Measurements from ENCODE around the gene UHRF1. TPM values are rescaled to one million over a fixed set of nuclear protein-coding genes. Genes with fewer than 3 reads are reported as not detected.

UHRF1 gene
- total and polyA plus RNA-seq, 2 of the 13 experiments (the other 11 are each of a cell fraction or from before 2014, with no cell fraction given) = 6.8 to 78.4 TPM

DNA sequence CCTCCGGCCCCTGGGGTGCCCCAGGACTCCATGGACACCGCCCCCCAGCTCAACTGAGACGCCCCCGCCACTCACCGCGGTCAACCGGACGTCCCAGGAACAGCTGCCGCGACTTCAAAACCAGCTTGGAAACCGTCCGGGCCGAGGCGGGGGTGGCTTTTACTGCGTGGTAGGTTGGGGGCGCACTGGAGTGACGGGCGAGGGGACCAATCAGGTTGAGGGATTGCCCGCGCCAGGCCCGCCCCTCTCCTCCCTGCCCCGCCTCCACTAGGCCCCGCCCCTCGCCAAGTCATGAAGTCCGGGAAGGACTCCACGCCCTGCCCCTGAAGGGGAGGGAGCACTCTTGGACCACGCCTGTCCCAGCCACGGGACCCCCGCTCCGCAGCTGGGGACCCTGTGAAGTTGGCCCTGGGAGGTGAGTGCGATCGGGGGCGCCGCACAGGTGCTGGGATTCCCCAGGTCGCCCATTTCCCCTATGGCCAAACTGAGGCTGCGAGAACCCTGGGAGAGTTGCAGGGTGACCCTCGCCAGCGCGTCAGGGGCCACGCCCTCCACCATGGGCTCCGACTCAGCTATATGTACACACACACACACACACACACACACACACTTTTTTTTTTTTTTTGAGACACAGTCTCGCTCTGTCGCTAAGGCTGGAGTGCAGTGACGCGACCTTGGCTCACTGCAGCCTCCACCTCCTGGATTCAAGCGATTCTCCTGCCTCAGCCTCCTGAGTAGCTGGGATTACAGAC is 41.6 kb upstream of the UHRF1 start, which contains the start of gene PLIN3 (continued):
- no peak for TF ChIP-seq BRF2 (CRISPR knock-in tag; IDR thresholded peaks at IDR 0.05)
- TF ChIP-seq, protein P1, sequence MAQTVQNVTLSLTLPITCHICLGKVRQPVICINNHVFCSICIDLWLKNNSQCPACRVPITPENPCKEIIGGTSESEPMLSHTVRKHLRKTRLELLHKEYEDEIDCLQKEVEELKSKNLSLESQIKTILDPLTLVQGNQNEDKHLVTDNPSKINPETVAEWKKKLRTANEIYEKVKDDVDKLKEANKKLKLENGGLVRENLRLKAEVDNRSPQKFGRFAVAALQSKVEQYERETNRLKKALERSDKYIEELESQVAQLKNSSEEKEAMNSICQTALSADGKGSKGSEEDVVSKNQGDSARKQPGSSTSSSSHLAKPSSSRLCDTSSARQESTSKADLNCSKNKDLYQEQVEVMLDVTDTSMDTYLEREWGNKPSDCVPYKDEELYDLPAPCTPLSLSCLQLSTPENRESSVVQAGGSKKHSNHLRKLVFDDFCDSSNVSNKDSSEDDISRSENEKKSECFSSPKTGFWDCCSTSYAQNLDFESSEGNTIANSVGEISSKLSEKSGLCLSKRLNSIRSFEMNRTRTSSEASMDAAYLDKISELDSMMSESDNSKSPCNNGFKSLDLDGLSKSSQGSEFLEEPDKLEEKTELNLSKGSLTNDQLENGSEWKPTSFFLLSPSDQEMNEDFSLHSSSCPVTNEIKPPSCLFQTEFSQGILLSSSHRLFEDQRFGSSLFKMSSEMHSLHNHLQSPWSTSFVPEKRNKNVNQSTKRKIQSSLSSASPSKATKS (CRISPR knock-in tag; IDR thresholded peaks at IDR 0.05) = no peak
- TF ChIP-seq ZBTB34 (CRISPR knock-in tag; IDR thresholded peaks at IDR 0.05) = no peak
- no peak for TF ChIP-seq HNRNPK (IDR thresholded peaks at IDR 0.05; ENCODE audit: low read depth, low read length, poor library complexity, severe bottlenecking)
- TF ChIP-seq, protein P2, sequence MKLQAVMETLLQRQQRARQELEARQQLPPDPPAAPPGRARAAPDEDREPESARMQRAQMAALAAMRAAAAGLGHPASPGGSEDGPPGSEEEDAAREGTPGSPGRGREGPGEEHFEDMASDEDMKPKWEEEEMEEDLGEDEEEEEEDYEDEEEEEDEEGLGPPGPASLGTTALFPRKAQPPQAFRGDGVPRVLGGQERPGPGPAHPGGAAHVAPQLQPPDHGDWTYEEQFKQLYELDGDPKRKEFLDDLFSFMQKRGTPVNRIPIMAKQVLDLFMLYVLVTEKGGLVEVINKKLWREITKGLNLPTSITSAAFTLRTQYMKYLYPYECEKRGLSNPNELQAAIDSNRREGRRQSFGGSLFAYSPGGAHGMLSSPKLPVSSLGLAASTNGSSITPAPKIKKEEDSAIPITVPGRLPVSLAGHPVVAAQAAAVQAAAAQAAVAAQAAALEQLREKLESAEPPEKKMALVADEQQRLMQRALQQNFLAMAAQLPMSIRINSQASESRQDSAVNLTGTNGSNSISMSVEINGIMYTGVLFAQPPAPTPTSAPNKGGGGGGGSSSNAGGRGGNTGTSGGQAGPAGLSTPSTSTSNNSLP (IDR thresholded peaks at IDR 0.05; ENCODE audit: low read depth, low read length) = no peak
- TF ChIP-seq, protein P3, sequence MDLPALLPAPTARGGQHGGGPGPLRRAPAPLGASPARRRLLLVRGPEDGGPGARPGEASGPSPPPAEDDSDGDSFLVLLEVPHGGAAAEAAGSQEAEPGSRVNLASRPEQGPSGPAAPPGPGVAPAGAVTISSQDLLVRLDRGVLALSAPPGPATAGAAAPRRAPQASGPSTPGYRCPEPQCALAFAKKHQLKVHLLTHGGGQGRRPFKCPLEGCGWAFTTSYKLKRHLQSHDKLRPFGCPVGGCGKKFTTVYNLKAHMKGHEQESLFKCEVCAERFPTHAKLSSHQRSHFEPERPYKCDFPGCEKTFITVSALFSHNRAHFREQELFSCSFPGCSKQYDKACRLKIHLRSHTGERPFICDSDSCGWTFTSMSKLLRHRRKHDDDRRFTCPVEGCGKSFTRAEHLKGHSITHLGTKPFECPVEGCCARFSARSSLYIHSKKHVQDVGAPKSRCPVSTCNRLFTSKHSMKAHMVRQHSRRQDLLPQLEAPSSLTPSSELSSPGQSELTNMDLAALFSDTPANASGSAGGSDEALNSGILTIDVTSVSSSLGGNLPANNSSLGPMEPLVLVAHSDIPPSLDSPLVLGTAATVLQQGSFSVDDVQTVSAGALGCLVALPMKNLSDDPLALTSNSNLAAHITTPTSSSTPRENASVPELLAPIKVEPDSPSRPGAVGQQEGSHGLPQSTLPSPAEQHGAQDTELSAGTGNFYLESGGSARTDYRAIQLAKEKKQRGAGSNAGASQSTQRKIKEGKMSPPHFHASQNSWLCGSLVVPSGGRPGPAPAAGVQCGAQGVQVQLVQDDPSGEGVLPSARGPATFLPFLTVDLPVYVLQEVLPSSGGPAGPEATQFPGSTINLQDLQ (CRISPR knock-in tag; IDR thresholded peaks at IDR 0.05) = 0 out of 2 replicates have a peak, but pooled peaks have one; percentile 39
- no peak for TF ChIP-seq HOXA7 (CRISPR knock-in tag; IDR thresholded peaks at IDR 0.05)
- no peak for TF ChIP-seq STAT5B (CRISPR knock-in tag; IDR thresholded peaks at IDR 0.05)
- TF ChIP-seq XRCC5 (optimal IDR thresholded peaks at IDR 0.05; ENCODE audit: low read length) = peak; percentile 34
- no peak for TF ChIP-seq SRSF9 (IDR thresholded peaks at IDR 0.05; ENCODE audit: borderline replicate concordance, insufficient read depth, low read depth, low read length, poor library complexity, severe bottlenecking)
- peak; percentile 61 for TF ChIP-seq TAF1 (CRISPR knock-in tag; IDR thresholded peaks at IDR 0.05)
- TF ChIP-seq, protein P4, sequence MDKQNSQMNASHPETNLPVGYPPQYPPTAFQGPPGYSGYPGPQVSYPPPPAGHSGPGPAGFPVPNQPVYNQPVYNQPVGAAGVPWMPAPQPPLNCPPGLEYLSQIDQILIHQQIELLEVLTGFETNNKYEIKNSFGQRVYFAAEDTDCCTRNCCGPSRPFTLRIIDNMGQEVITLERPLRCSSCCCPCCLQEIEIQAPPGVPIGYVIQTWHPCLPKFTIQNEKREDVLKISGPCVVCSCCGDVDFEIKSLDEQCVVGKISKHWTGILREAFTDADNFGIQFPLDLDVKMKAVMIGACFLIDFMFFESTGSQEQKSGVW (CRISPR knock-in tag; IDR thresholded peaks at IDR 0.05; ENCODE audit: borderline replicate concordance) = no peak
- TF ChIP-seq NCOR1 (IDR thresholded peaks at IDR 0.05; ENCODE audit: borderline replicate concordance, low read length) = no peak; the same call in 1 of the 2 replicates
- 0 out of 2 replicates have a peak, but pooled peaks have one; percentile 48 for TF ChIP-seq GLI4 (CRISPR knock-in tag; IDR thresholded peaks at IDR 0.05; ENCODE audit: borderline replicate concordance)
- no peak; the same call in 1 of the 2 replicates for TF ChIP-seq KLF15 (CRISPR knock-in tag; IDR thresholded peaks at IDR 0.05; ENCODE audit: borderline replicate concordance)
- no peak for TF ChIP-seq JDP2 (CRISPR knock-in tag; IDR thresholded peaks at IDR 0.05; ENCODE audit: borderline replicate concordance)
- no peak for TF ChIP-seq SMAD9 (CRISPR knock-in tag; IDR thresholded peaks at IDR 0.05)
- no peak for TF ChIP-seq ATAD3A (CRISPR knock-in tag; IDR thresholded peaks at IDR 0.05)
